K562 (cell line): ENCODE results near the gene OTC. TPM values are rescaled to one million over a fixed set of nuclear protein-coding genes. Genes with fewer than 3 reads are reported as not detected.

Source experiments
- BCOR ChIP-seq: fragments of 450-650 bp; IDR thresholded peaks from 2 replicates; pipeline ENCODE4 v1.6.1; 2016
- BHLHE40 ChIP-seq: IDR thresholded peaks from 2 replicates; pipeline ENCODE4 v1.6.1; 2011; ENCODE audit warnings: low read length, improper control_type of control experiment
- CBFA2T3 ChIP-seq: fragments of 450-650 bp; IDR thresholded peaks from 2 replicates; pipeline ENCODE4 v1.6.1; 2017
- CEBPB ChIP-seq: fragments of 450-650 bp; IDR thresholded peaks from 2 replicates; pipeline ENCODE4 v1.6.1; 2016; ENCODE audit warnings: missing genetic modification characterization, missing compliant biosample characterization
- CREB1 ChIP-seq, 2 experiments: sonication (generic) in 1 of 2; formaldehyde crosslinking in 1 of 2; IDR thresholded peaks; 2 replicates each; pipeline versions ENCODE4 v1.6.1 to v1.8.0; 2012 to 2022; ENCODE audit warnings: inconsistent platforms in 1 of 2, mild to moderate bottlenecking in 1 of 2, missing genetic modification reagents in 1 of 2, moderate library complexity in 1 of 2
- E2F3 ChIP-seq: fragments of 250-450 bp; sonication (Bioruptor Pico); IDR thresholded peaks from 2 replicates; pipeline ENCODE4 v1.4.0; 2020; ENCODE audit warnings: mild to moderate bottlenecking
- MAZ ChIP-seq, 2 experiments: fragments of 450-650 bp in 1 of 2; sonication (generic) in 1 of 2; formaldehyde crosslinking; IDR thresholded peaks in 1 of 2; conservative IDR thresholded peaks in 1 of 2; 2 replicates each; pipeline versions ENCODE4 v1.4.0 to v1.5.0; 2020; ENCODE audit warnings: mild to moderate bottlenecking in 1 of 2, missing genetic modification reagents in 1 of 2
- NONO ChIP-seq, 2 experiments: fragments of 200-400 bp in 1 of 2; fragments of 450-650 bp in 1 of 2; formaldehyde crosslinking in 1 of 2; IDR thresholded peaks; 2 replicates each; pipeline ENCODE4 v1.6.1; 2017; ENCODE audit warnings: low read depth in 2 of 2, mild to moderate bottlenecking in 2 of 2, moderate library complexity in 2 of 2, low read length in 1 of 2
- RAD51 ChIP-seq: fragments of 450-650 bp; IDR thresholded peaks from 2 replicates; pipeline ENCODE4 v1.7.1; 2016; ENCODE audit warnings: low read depth, mild to moderate bottlenecking, borderline replicate concordance
- SMARCC2 ChIP-seq: fragments of 450-650 bp; IDR thresholded peaks from 2 replicates; pipeline ENCODE4 v1.6.1; 2017; ENCODE audit warnings: antibody characterized with exemption, moderate library complexity, mild to moderate bottlenecking, low read depth
- SP1 ChIP-seq: sonication (generic); formaldehyde crosslinking; IDR thresholded peaks from 2 replicates; pipeline ENCODE4 v1.8.1; 2022; ENCODE audit warnings: mild to moderate bottlenecking, missing genetic modification reagents
- ZBTB2 ChIP-seq: fragments of 450-650 bp; IDR thresholded peaks from 2 replicates; pipeline ENCODE4 v1.6.1; 2016; ENCODE audit warnings: antibody characterized with exemption
- ZNF282 ChIP-seq: sonication (generic); formaldehyde crosslinking; IDR thresholded peaks from 2 replicates; pipeline ENCODE4 v1.8.1; 2023; ENCODE audit warnings: missing genetic modification reagents
- ZNF609 ChIP-seq: sonication (generic); formaldehyde crosslinking; IDR thresholded peaks from 2 replicates; pipeline ENCODE4 v1.8.1; 2023; ENCODE audit warnings: missing genetic modification reagents, mild to moderate bottlenecking, borderline replicate concordance
- ZNF644 ChIP-seq: fragments of 200-800 bp; sonication (Bioruptor generic); IDR thresholded peaks from 2 replicates; pipeline ENCODE4 v1.6.1; 2016; ENCODE audit warnings: low read depth, missing genetic modification characterization, missing compliant biosample characterization
- ZNF780A ChIP-seq: fragments of 250-450 bp; sonication (Bioruptor Pico); IDR thresholded peaks from 2 replicates; pipeline ENCODE4 v1.5.0; 2021; ENCODE audit warnings: mild to moderate bottlenecking
- polyA plus RNA-seq, 8 experiments: library from polyadenylated mRNA; depleted of rRNA in 4 of 8; stranded (reverse) in 5 of 8; unstranded in 3 of 8; fragments of >200 nt; fragmentation: Nextera tagmentation in 2 of 8; fragmentation: Illumina TruSeq in 1 of 8; extraction: Ambion mirVana in 2 of 8; extraction: Trizol in 1 of 8; gene quantifications; 2 replicates each; pipeline versions ENCODE4 v1.2.1 to v1.2.3, GENCODE V29; 2011 to 2014; ENCODE audit warnings: inconsistent platforms in 1 of 8, missing spikeins in 1 of 8
- total RNA-seq, 7 experiments: library from RNA; depleted of rRNA in 6 of 7; stranded (reverse); fragments of >200 nt in 6 of 7; fragmentation: Illumina TruSeq in 2 of 7; extraction: Trizol in 2 of 7; gene quantifications; 2 replicates each; pipeline versions ENCODE4 v1.2.1 to v1.2.3, GENCODE V29; 2011 to 2021; ENCODE audit warnings: low replicate concordance in 1 of 7
- TF ChIP-seq, protein P1 (sequence below): sonication (generic); formaldehyde crosslinking; IDR thresholded peaks from 2 replicates; pipeline ENCODE4 v1.8.1; 2022; ENCODE audit warnings: missing genetic modification reagents
- TF ChIP-seq, protein P2 (sequence below): fragments of 450-650 bp; IDR thresholded peaks from 2 replicates; pipeline ENCODE4 v1.6.1; 2017; ENCODE audit warnings: mild to moderate bottlenecking, moderate library complexity

Gene OTC
- total and polyA plus RNA-seq, 9 of the 15 experiments (the other 6 are each of a cell fraction or from before 2014, with no cell fraction given) = not detected

- 0 out of 2 replicates have a peak, but pooled peaks have one; percentile 15 for TF ChIP-seq ZBTB2
- TF ChIP-seq NONO (IDR thresholded peaks at IDR 0.05; ENCODE audit: low read depth in 2 of 2, low read length in 1 of 2) = no peak
- no peak for TF ChIP-seq ZNF780A (CRISPR knock-in tag)
- TF ChIP-seq CREB1 (IDR thresholded peaks at IDR 0.05) = 0 out of 2 replicates have a peak, but pooled peaks have one; percentile 82
- peak; percentile 55; the same call in 1 of the 2 replicates for TF ChIP-seq CREB1 (CRISPR knock-in tag; IDR thresholded peaks at IDR 0.05)
- TF ChIP-seq, protein P1, sequence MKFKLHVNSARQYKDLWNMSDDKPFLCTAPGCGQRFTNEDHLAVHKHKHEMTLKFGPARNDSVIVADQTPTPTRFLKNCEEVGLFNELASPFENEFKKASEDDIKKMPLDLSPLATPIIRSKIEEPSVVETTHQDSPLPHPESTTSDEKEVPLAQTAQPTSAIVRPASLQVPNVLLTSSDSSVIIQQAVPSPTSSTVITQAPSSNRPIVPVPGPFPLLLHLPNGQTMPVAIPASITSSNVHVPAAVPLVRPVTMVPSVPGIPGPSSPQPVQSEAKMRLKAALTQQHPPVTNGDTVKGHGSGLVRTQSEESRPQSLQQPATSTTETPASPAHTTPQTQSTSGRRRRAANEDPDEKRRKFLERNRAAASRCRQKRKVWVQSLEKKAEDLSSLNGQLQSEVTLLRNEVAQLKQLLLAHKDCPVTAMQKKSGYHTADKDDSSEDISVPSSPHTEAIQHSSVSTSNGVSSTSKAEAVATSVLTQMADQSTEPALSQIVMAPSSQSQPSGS (CRISPR knock-in tag) = no peak
- no peak for TF ChIP-seq ZNF282 (CRISPR knock-in tag)
- TF ChIP-seq SP1 = peak; percentile 74
- TF ChIP-seq BCOR = no peak
- no peak for TF ChIP-seq RAD51
- peak; percentile 72; the same call in 1 of the 2 replicates for TF ChIP-seq CEBPB (tag)
- no peak for TF ChIP-seq ZNF644 (tag)
- TF ChIP-seq ZNF609 (CRISPR knock-in tag) = no peak
- TF ChIP-seq SMARCC2 = no peak
- TF ChIP-seq, protein P2, sequence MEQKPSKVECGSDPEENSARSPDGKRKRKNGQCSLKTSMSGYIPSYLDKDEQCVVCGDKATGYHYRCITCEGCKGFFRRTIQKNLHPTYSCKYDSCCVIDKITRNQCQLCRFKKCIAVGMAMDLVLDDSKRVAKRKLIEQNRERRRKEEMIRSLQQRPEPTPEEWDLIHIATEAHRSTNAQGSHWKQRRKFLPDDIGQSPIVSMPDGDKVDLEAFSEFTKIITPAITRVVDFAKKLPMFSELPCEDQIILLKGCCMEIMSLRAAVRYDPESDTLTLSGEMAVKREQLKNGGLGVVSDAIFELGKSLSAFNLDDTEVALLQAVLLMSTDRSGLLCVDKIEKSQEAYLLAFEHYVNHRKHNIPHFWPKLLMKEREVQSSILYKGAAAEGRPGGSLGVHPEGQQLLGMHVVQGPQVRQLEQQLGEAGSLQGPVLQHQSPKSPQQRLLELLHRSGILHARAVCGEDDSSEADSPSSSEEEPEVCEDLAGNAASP = no peak
- TF ChIP-seq BHLHE40 = no peak
- TF ChIP-seq CBFA2T3 = no peak
- no peak for TF ChIP-seq E2F3 (CRISPR knock-in tag)
- peak in 1 of 2 experiments; percentile 67; a peak in 2 of 4 replicates for TF ChIP-seq MAZ (CRISPR knock-in tag; conservative IDR thresholded peaks at IDR 0.05 in 1 of 2, IDR thresholded peaks at IDR 0.05 in 1 of 2)
These were observed 25.2 kb upstream of the OTC start, which contains the start of gene RPGR (continued) for GRCh38 chrX:38327007-38327774.
